ENCODE results near the gene EPHA5.

The EPHA5 gene

DNA sequence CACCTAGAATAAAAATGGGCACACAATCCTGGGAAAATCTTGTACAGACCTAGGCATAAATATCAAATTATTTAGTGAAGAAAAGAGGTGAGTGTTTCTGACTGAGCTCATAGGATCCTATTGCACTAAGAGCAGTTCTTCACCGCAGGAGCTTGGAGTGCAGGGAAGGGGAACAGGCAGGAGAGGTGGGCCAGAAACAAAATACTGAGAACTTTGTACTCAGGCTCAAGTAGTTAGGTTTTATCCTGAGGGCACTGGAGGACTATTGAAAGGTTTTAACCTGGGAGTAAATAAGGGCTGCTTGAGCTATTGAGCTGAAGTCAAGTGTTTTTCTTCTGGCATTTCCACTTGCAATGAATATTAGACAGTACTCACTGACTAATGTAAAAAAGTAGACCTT is 12.2 kb downstream of the EPHA5 start:
- Histone ChIP-seq H3K4me3 (ENCODE audit: low read length) (no peak overlapping the region), H3K27me3 (ENCODE audit: control insufficient read depth, insufficient read depth, low read length) (no peaks in the 10 kb centered on the region), H3K9ac (ENCODE audit: low read length) (no peak overlapping the region), H3K4me1 (ENCODE audit: control insufficient read depth, insufficient read depth, low read length) (no peaks in the 10 kb centered on the region), H3K36me3 (ENCODE audit: control insufficient read depth, insufficient read depth, low read length) (no peaks in the 10 kb centered on the region), H3K9me3 (ENCODE audit: control insufficient read depth, low read length) (no peaks in the 10 kb centered on the region)

DNA sequence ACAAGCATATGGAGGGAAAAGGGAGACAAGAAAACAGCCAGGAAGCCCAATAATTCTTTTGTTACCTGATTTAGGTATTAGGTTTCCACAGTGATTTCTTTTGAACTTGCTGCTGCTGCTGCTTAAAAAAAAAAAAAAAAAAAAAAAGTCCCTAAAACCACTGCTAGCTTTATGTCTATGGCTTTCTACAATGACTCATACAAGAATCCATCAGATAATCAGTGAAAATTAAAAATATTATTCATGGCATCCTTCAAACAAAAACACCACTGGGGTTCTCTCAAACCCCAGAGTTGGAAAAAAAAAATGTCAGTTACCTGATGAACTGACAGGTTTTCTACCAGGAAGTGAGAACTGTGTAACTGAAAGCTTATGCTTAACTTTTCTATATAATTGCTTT is 14.3 kb downstream of the EPHA5 start:
- no peak overlapping the region for H3K9ac ChIP-seq (ENCODE audit: low read length)
- no peaks in the 10 kb centered on the region for H3K27me3 ChIP-seq (ENCODE audit: control insufficient read depth, insufficient read depth, low read length)
- no peaks in the 10 kb centered on the region for H3K4me1 ChIP-seq (ENCODE audit: control insufficient read depth, insufficient read depth, low read length)
- H3K36me3 ChIP-seq (ENCODE audit: control insufficient read depth, insufficient read depth, low read length), result no peaks in the 10 kb centered on the region
- no peaks in the 10 kb centered on the region for H3K9me3 ChIP-seq (ENCODE audit: control insufficient read depth, low read length)
- no peak overlapping the region for H3K4me3 ChIP-seq (ENCODE audit: low read length)

DNA sequence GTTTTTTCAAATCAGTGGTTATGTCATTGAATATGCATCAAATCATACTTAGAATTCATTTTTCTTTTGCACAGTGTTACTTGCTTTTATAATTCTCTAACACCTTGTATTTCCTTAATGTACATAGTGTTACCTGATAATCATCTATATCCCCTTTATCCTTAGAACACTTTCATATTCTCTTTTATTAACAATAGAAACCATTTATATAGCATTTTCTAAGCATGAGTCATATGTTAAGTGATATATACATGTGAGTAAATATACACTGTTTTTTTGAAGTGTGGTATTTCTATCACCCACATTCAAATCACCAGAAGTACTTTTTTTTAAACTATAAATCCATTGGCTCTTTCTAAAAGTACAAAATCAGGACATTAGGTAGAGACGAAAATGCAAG is 15.3 kb downstream of the EPHA5 start:
- Histone ChIP-seq H3K4me3 (ENCODE audit: low read length) (no peak overlapping the region), H3K4me1 (ENCODE audit: control insufficient read depth, insufficient read depth, low read length) (no peaks in the 10 kb centered on the region), H3K9me3 (ENCODE audit: control insufficient read depth, low read length) (no peaks in the 10 kb centered on the region), H3K9ac (ENCODE audit: low read length) (no peak overlapping the region), H3K27me3 (ENCODE audit: control insufficient read depth, insufficient read depth, low read length) (no peaks in the 10 kb centered on the region), H3K36me3 (ENCODE audit: control insufficient read depth, insufficient read depth, low read length) (no peaks in the 10 kb centered on the region)

DNA sequence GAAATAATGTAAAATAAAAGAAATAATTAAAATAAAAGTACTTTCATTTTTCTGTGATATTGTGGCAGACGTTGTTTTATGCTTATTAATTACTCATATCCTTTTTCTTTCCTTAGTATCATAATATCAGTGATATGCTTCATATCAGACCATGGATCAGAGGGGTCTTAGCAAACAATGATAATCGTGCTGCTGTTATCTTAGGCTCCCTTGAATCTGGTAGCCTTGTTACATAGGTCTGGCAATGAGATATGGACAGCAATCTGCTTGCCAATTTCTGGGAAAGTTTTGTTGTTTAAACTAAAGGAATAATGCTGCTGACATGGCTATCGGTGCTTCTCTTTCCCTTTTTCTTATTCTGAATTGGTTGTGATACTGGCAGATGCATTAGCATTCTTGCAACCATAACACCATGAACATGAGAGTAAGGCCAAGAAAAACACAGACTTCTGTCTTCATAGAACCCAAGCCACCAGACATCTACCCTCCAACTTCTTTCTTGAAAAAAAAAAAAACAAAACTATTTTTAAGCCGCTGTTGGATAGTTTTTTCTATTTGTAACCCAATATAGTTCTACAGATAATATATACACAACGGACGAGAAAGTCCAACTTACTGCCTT is 16.4 kb downstream of the EPHA5 start:
- H3K9ac ChIP-seq (ENCODE audit: low read length), result no peak overlapping the region
- no peaks in the 10 kb centered on the region for H3K36me3 ChIP-seq (ENCODE audit: control insufficient read depth, insufficient read depth, low read length)
- H3K4me3 ChIP-seq (ENCODE audit: low read length), result no peak overlapping the region
- H3K27me3 ChIP-seq (ENCODE audit: control insufficient read depth, insufficient read depth, low read length), result no peaks in the 10 kb centered on the region
- no peaks in the 10 kb centered on the region for H3K4me1 ChIP-seq (ENCODE audit: control insufficient read depth, insufficient read depth, low read length)
- no peaks in the 10 kb centered on the region for H3K9me3 ChIP-seq (ENCODE audit: control insufficient read depth, low read length)

DNA sequence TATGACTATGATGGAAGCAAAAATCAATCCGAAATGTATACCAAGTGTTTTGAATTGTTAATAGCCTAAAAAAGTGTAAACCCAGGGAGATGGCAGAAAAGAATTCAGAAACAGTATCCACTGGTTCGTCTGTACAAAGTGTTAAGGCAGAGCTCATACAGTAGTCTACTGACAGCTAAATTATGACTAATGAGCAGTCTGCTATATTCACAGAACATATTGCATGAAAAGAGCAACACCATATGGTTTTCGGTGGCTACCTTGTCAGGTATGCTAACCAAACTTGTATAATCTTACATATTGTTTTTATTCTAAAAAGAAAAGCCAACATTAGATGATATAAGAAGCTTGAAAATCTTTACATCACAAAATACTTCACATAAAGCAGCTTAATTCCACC is 18.5 kb downstream of the EPHA5 start:
- no peaks in the 10 kb centered on the region for H3K9me3 ChIP-seq (ENCODE audit: control insufficient read depth, low read length)
- no peak overlapping the region for H3K9ac ChIP-seq (ENCODE audit: low read length)
- H3K36me3 ChIP-seq (ENCODE audit: control insufficient read depth, insufficient read depth, low read length), result no peaks in the 10 kb centered on the region
- no peak overlapping the region for H3K4me3 ChIP-seq (ENCODE audit: low read length)
- H3K27me3 ChIP-seq (ENCODE audit: control insufficient read depth, insufficient read depth, low read length), result no peaks in the 10 kb centered on the region
- no peaks in the 10 kb centered on the region for H3K4me1 ChIP-seq (ENCODE audit: control insufficient read depth, insufficient read depth, low read length)

DNA sequence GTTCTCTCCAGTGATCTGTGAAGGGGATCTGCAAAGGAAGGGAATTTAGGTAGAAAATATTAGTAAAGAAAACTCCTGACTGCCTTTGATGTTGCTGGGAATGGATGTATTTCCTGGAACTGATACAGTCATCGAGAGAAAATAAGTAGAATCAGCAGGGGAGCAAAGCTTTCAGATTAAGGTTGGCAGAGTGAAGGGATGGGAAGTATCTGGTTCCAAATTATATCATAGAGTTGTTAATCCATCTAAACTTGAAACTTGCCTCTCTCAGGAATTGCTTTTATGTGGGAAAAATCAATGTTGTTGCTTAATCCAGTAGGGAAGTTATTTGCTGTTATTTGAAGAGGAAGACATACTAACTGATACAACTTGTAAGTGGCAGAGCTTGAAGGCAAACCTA is 19.3 kb downstream of the EPHA5 start:
- Histone ChIP-seq H3K9ac (ENCODE audit: low read length) (no peak overlapping the region), H3K27me3 (ENCODE audit: control insufficient read depth, insufficient read depth, low read length) (no peaks in the 10 kb centered on the region), H3K36me3 (ENCODE audit: control insufficient read depth, insufficient read depth, low read length) (no peaks in the 10 kb centered on the region), H3K4me3 (ENCODE audit: low read length) (no peak overlapping the region), H3K9me3 (ENCODE audit: control insufficient read depth, low read length) (no peaks in the 10 kb centered on the region), H3K4me1 (ENCODE audit: control insufficient read depth, insufficient read depth, low read length) (no peaks in the 10 kb centered on the region)

DNA sequence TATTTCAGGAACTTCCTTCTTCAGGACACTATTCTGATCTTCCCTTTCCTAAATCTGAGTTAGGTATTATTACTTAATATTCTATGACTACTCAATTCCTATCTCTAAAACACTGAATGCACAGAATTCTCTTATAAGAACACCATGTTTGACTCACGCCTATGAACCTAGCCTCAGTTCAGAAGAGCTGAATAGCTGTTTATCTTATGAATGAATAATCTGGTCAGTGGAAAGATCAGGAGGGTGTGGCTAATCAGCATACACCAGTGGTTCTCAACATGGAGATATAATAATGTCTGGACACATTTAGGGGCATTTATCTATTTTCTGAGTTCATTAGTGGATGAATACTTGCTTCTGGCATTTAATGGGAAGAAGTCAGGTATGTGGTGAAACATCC is 24.2 kb downstream of the EPHA5 start:
- Histone ChIP-seq H3K4me1 (ENCODE audit: control insufficient read depth, insufficient read depth, low read length) (no peaks in the 10 kb centered on the region), H3K9me3 (ENCODE audit: control insufficient read depth, low read length) (no peaks in the 10 kb centered on the region), H3K9ac (ENCODE audit: low read length) (no peak overlapping the region), H3K36me3 (ENCODE audit: control insufficient read depth, insufficient read depth, low read length) (no peaks in the 10 kb centered on the region), H3K4me3 (ENCODE audit: low read length) (no peak overlapping the region), H3K27me3 (ENCODE audit: control insufficient read depth, insufficient read depth, low read length) (no peaks in the 10 kb centered on the region)

DNA sequence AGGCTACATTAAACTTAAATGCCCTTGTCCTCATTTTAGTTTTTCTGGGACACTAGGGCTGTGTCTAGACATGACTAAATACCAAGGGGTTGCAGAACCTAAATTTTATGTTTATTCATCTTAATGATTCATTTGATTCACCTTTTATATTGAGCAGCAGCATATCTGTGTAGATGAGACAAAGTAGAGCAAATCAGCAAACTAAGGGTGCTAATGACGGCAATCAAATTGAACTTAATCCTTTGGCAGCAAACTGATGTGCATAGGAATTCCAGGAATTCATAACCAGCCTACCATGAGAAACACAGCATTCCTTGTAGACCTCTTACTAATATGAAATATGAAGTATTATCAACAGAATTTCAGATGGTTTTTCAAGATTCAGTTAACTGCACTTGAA is 25.1 kb downstream of the EPHA5 start:
- Histone ChIP-seq H3K27me3 (ENCODE audit: control insufficient read depth, insufficient read depth, low read length) (no peaks in the 10 kb centered on the region), H3K4me3 (ENCODE audit: low read length) (no peak overlapping the region), H3K9me3 (ENCODE audit: control insufficient read depth, low read length) (no peaks in the 10 kb centered on the region), H3K9ac (ENCODE audit: low read length) (no peak overlapping the region), H3K36me3 (ENCODE audit: control insufficient read depth, insufficient read depth, low read length) (no peaks in the 10 kb centered on the region), H3K4me1 (ENCODE audit: control insufficient read depth, insufficient read depth, low read length) (no peaks in the 10 kb centered on the region)

DNA sequence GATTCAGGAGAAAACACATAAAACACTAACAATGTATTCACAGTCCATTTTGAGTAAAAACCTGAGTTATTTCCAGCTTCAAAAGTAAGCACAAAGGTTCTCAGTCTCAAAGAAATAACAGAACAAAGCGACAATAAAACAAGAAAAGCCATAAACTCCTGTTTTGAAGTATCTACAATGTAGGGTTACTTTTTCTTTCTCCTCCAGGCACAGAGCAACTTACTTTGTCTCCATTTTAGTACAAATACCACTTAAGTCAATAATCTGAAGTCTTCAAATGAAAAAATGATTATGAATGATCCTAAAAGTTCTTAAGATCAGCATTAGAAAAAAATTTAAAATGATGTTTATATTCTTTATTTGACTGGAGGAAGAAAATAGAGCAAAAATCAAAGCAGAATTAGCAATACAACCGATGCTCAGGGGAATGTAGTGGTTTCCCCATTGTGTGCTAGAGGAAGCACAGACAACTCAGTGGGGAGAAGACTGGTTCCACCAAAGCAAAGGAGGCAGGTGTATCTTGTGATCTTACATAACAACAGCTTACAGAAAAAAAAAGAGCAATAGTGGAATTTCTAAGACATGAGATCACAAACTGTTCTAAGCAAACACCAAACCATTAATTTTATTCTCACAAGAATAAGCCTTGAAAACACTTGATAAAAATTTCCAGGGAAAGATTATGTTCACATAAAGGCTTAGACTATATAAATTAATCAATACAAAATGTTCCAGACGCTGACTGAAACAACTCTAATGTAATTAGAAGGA is 35.1 kb downstream of the EPHA5 start:
- no peaks in the 10 kb centered on the region for H3K27me3 ChIP-seq (ENCODE audit: control insufficient read depth, insufficient read depth, low read length)
- H3K4me3 ChIP-seq (ENCODE audit: low read length), result no peak overlapping the region
- no peaks in the 10 kb centered on the region for H3K9me3 ChIP-seq (ENCODE audit: control insufficient read depth, low read length)
- H3K36me3 ChIP-seq (ENCODE audit: control insufficient read depth, insufficient read depth, low read length), result no peaks in the 10 kb centered on the region
- H3K9ac ChIP-seq (ENCODE audit: low read length), result no peak overlapping the region
- H3K4me1 ChIP-seq (ENCODE audit: control insufficient read depth, insufficient read depth, low read length), result no peaks in the 10 kb centered on the region

DNA sequence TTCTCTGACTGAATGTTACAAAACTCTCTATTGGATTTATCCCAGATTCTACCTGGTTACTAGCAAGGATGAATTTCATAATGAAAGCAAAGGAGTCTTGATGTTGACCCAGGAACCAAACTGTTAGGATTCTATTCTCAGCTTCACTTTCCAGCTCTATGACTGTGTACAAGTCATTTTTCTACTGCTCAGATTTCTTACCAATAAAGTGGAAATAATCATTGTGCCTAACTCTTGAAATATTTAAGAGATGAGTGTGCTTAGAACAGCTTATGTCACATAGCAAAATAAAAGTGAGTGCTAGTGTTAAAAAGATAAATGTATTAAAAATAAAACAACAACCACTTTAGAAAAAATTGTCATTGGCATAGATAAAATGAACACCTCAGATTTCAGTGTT is 45.6 kb downstream of the EPHA5 start:
- H3K4me1 ChIP-seq (ENCODE audit: control insufficient read depth, insufficient read depth, low read length), result no peaks in the 10 kb centered on the region
- no peaks in the 10 kb centered on the region for H3K9me3 ChIP-seq (ENCODE audit: control insufficient read depth, low read length)
- H3K9ac ChIP-seq (ENCODE audit: low read length), result no peak overlapping the region
- no peaks in the 10 kb centered on the region for H3K27me3 ChIP-seq (ENCODE audit: control insufficient read depth, insufficient read depth, low read length)
- no peaks in the 10 kb centered on the region for H3K36me3 ChIP-seq (ENCODE audit: control insufficient read depth, insufficient read depth, low read length)
- no peak overlapping the region for H3K4me3 ChIP-seq (ENCODE audit: low read length)

DNA sequence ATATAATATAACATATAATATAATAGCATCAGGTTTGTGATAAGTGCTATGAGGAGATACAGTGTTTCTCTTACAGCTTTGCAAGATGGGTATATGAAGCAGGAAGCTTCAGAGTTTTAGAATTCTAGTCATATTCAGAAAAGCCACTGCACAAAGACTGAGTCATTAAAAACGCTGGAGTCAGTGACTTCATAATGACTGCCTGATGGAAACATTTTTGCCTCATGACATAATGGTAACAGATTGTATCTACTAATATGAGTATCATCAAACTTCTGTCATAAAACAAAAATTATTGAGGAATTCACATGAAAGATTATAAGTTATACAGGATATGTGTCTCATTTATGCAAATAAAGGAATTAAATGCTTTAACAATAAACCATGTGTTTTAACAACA is 46.8 kb downstream of the EPHA5 start:
- Histone ChIP-seq H3K27me3 (ENCODE audit: control insufficient read depth, insufficient read depth, low read length) (no peaks in the 10 kb centered on the region), H3K36me3 (ENCODE audit: control insufficient read depth, insufficient read depth, low read length) (no peaks in the 10 kb centered on the region), H3K4me3 (ENCODE audit: low read length) (no peak overlapping the region), H3K9me3 (ENCODE audit: control insufficient read depth, low read length) (no peaks in the 10 kb centered on the region), H3K4me1 (ENCODE audit: control insufficient read depth, insufficient read depth, low read length) (no peaks in the 10 kb centered on the region), H3K9ac (ENCODE audit: low read length) (no peak overlapping the region)

DNA sequence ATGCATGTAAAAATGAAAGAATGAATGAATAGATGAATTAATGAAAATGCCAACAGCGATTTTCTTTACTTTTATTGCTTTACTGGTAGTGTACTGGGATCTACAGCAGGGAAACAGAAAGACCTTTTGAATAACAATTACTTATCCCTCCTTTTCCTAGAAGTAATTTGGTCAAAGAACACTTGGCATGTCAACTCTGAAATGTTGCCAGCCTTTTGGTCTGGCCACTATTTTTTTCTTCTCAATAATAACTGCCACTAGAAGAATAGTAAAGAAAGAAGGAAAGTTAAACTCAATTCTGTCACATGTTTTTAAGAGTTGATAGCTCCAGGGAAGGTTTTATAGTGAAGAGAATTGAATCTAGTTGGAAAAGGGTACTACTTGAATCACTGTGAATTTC is 52.9 kb downstream of the EPHA5 start:
- H3K9ac ChIP-seq (ENCODE audit: low read length), result no peak overlapping the region
- H3K9me3 ChIP-seq (ENCODE audit: control insufficient read depth, low read length), result no peaks in the 10 kb centered on the region
- no peak overlapping the region for H3K4me3 ChIP-seq (ENCODE audit: low read length)
- no peaks in the 10 kb centered on the region for H3K4me1 ChIP-seq (ENCODE audit: control insufficient read depth, insufficient read depth, low read length)
- H3K36me3 ChIP-seq (ENCODE audit: control insufficient read depth, insufficient read depth, low read length), result no peaks in the 10 kb centered on the region
- no peaks in the 10 kb centered on the region for H3K27me3 ChIP-seq (ENCODE audit: control insufficient read depth, insufficient read depth, low read length)

Measured in mucosa of stomach (tissue), 1 donor.